Measurements from ENCODE around the gene COL6A2.
"Not testable (repeated sequence)": the region's sequence is repeated elsewhere in the genome, so short reads cannot be mapped to it uniquely, and the experiment has no call there.

COL6A2 gene

GRCh38 chr21:46131838-46132651, 34.1 kb downstream of the COL6A2 start:
- peaks cover 0 to 22% (median 16%) of the 10 kb centered on the region in 5 donors for H3K36me3 ChIP-seq (ENCODE audit: control insufficient read depth in 5 of 5, insufficient read depth in 5 of 5, low read length in 5 of 5)

GRCh38 chr21:46135782-46136395, 38.0 kb downstream of the COL6A2 start:
- Histone ChIP-seq H3K9me3 (ENCODE audit: control insufficient read depth in 5 of 5, low read length in 5 of 5) (no peaks in the 10 kb centered on the region), H3K36me3 (ENCODE audit: control insufficient read depth in 5 of 5, insufficient read depth in 5 of 5, low read length in 5 of 5) (peaks cover 0 to 2% (median 0%) of the 10 kb centered on the region in 5 donors)

More at GRCh38 chr21:46131838-46132651, 34.1 kb downstream of the COL6A2 start:
- H3K9me3 ChIP-seq (ENCODE audit: control insufficient read depth in 5 of 5, low read length in 5 of 5) = no peaks in the 10 kb centered on the region
- H3K4me3 ChIP-seq (ENCODE audit: low read depth in 1 of 5, low read length in 5 of 5) = no peak overlapping the region
- peaks cover 0 to 6% (median 4%) of the 10 kb centered on the region in 5 donors for H3K27me3 ChIP-seq (ENCODE audit: control insufficient read depth in 5 of 5, insufficient read depth in 4 of 5, low read length in 5 of 5)
- no peak overlapping the region for H3K27ac ChIP-seq (ENCODE audit: low read depth, low read length)
- no peak overlapping the region for H3K9ac ChIP-seq (ENCODE audit: low read length in 5 of 5)
- H3K4me1 ChIP-seq (ENCODE audit: control insufficient read depth in 5 of 5, insufficient read depth in 5 of 5, low read length in 5 of 5) = peaks cover 0 to 3% (median 0%) of the 10 kb centered on the region in 5 donors

GRCh38 chr21:46136739-46137349, 38.9 kb downstream of the COL6A2 start:
- H3K36me3 ChIP-seq (ENCODE audit: control insufficient read depth in 5 of 5, insufficient read depth in 5 of 5, low read length in 5 of 5) = peaks cover 0 to 2% (median 0%) of the 10 kb centered on the region in 5 donors
- no peak overlapping the region for H3K4me3 ChIP-seq (ENCODE audit: low read depth in 1 of 5, low read length in 5 of 5)
- H3K4me1 ChIP-seq (ENCODE audit: control insufficient read depth in 5 of 5, insufficient read depth in 5 of 5, low read length in 5 of 5) = no peaks in the 10 kb centered on the region
- no peak overlapping the region for H3K9ac ChIP-seq (ENCODE audit: low read length in 5 of 5)
- no peak overlapping the region for H3K27ac ChIP-seq (ENCODE audit: low read depth, low read length)
- H3K9me3 ChIP-seq (ENCODE audit: control insufficient read depth in 5 of 5, low read length in 5 of 5) = no peaks in the 10 kb centered on the region
- peaks cover 0 to 24% (median 19%) of the 10 kb centered on the region in 5 donors for H3K27me3 ChIP-seq (ENCODE audit: control insufficient read depth in 5 of 5, insufficient read depth in 4 of 5, low read length in 5 of 5)

More at GRCh38 chr21:46135782-46136395, 38.0 kb downstream of the COL6A2 start:
- Histone ChIP-seq H3K27me3 (ENCODE audit: control insufficient read depth in 5 of 5, insufficient read depth in 4 of 5, low read length in 5 of 5) (peaks cover 0 to 24% (median 19%) of the 10 kb centered on the region in 5 donors), H3K4me1 (ENCODE audit: control insufficient read depth in 5 of 5, insufficient read depth in 5 of 5, low read length in 5 of 5) (peaks cover 0 to 2% (median 0%) of the 10 kb centered on the region in 5 donors), H3K9ac (ENCODE audit: low read length in 5 of 5) (no peak overlapping the region), H3K4me3 (ENCODE audit: low read depth in 1 of 5, low read length in 5 of 5) (no peak overlapping the region), H3K27ac (ENCODE audit: low read depth, low read length) (no peak overlapping the region)

GRCh38 chr21:46137908-46138307, 40.0 kb downstream of the COL6A2 start:
- peaks cover 0 to 24% (median 19%) of the 10 kb centered on the region in 5 donors for H3K27me3 ChIP-seq (ENCODE audit: control insufficient read depth in 5 of 5, insufficient read depth in 4 of 5, low read length in 5 of 5)
- no peaks in the 10 kb centered on the region for H3K9me3 ChIP-seq (ENCODE audit: control insufficient read depth in 5 of 5, low read length in 5 of 5)
- no peak overlapping the region for H3K27ac ChIP-seq (ENCODE audit: low read depth, low read length)
- H3K4me1 ChIP-seq (ENCODE audit: control insufficient read depth in 5 of 5, insufficient read depth in 5 of 5, low read length in 5 of 5) = no peaks in the 10 kb centered on the region
- H3K4me3 ChIP-seq (ENCODE audit: low read depth in 1 of 5, low read length in 5 of 5) = no peak overlapping the region
- H3K36me3 ChIP-seq (ENCODE audit: control insufficient read depth in 5 of 5, insufficient read depth in 5 of 5, low read length in 5 of 5) = no peaks in the 10 kb centered on the region
- H3K9ac ChIP-seq (ENCODE audit: low read length in 5 of 5) = no peak overlapping the region

- H3K36me3 ChIP-seq (ENCODE audit: control insufficient read depth in 5 of 5, insufficient read depth in 5 of 5, low read length in 5 of 5) = no peaks in the 10 kb centered on the region
- H3K27me3 ChIP-seq (ENCODE audit: control insufficient read depth in 5 of 5, insufficient read depth in 4 of 5, low read length in 5 of 5) = peaks cover 0 to 24% (median 19%) of the 10 kb centered on the region in 5 donors
- peaks cover 0 to under 1% (median under 1%) of the 10 kb centered on the region in 5 donors for H3K4me1 ChIP-seq (ENCODE audit: control insufficient read depth in 5 of 5, insufficient read depth in 5 of 5, low read length in 5 of 5)
- H3K27ac ChIP-seq (ENCODE audit: low read depth, low read length) = no peak overlapping the region
- H3K4me3 ChIP-seq (ENCODE audit: low read depth in 1 of 5, low read length in 5 of 5) = no peak overlapping the region
- H3K9ac ChIP-seq (ENCODE audit: low read length in 5 of 5) = no peak overlapping the region
- no peaks in the 10 kb centered on the region for H3K9me3 ChIP-seq (ENCODE audit: control insufficient read depth in 5 of 5, low read length in 5 of 5)
These were observed 40.6 kb downstream of the COL6A2 start for GRCh38 chr21:46138383-46138970.

- Histone ChIP-seq H3K27ac (ENCODE audit: low read depth, low read length) (no peak overlapping the region), H3K9me3 (ENCODE audit: control insufficient read depth in 5 of 5, low read length in 5 of 5) (no peaks in the 10 kb centered on the region)
These were observed 41.8 kb downstream of the COL6A2 start for GRCh38 chr21:46139686-46140085.

GRCh38 chr21:46140352-46141003, 42.6 kb downstream of the COL6A2 start:
- peaks cover 0 to 27% (median 19%) of the 10 kb centered on the region in 5 donors for H3K27me3 ChIP-seq (ENCODE audit: control insufficient read depth in 5 of 5, insufficient read depth in 4 of 5, low read length in 5 of 5)
- H3K9me3 ChIP-seq (ENCODE audit: control insufficient read depth in 5 of 5, low read length in 5 of 5); H3K4me1 ChIP-seq (ENCODE audit: control insufficient read depth in 5 of 5, insufficient read depth in 5 of 5, low read length in 5 of 5); H3K9ac ChIP-seq (ENCODE audit: low read length in 5 of 5); H3K36me3 ChIP-seq (ENCODE audit: control insufficient read depth in 5 of 5, insufficient read depth in 5 of 5, low read length in 5 of 5); H3K27ac ChIP-seq (ENCODE audit: low read depth, low read length); H3K4me3 ChIP-seq (ENCODE audit: low read depth in 1 of 5, low read length in 5 of 5): not testable (repeated sequence)

More at GRCh38 chr21:46139686-46140085, 41.8 kb downstream of the COL6A2 start:
- H3K4me1 ChIP-seq (ENCODE audit: control insufficient read depth in 5 of 5, insufficient read depth in 5 of 5, low read length in 5 of 5) = peaks cover 0 to 7% (median 4%) of the 10 kb centered on the region in 5 donors
- H3K27me3 ChIP-seq (ENCODE audit: control insufficient read depth in 5 of 5, insufficient read depth in 4 of 5, low read length in 5 of 5) = peaks cover 0 to 25% (median 19%) of the 10 kb centered on the region in 5 donors
- H3K4me3 ChIP-seq (ENCODE audit: low read depth in 1 of 5, low read length in 5 of 5) = no peak overlapping the region
- H3K9ac ChIP-seq (ENCODE audit: low read length in 5 of 5) = no peak overlapping the region
- no peaks in the 10 kb centered on the region for H3K36me3 ChIP-seq (ENCODE audit: control insufficient read depth in 5 of 5, insufficient read depth in 5 of 5, low read length in 5 of 5)

GRCh38 chr21:46141767-46142581, 44.1 kb downstream of the COL6A2 start:
- Histone ChIP-seq H3K36me3 (ENCODE audit: control insufficient read depth in 5 of 5, insufficient read depth in 5 of 5, low read length in 5 of 5) (no peaks in the 10 kb centered on the region), H3K9ac (ENCODE audit: low read length in 5 of 5) (no peak overlapping the region), H3K9me3 (ENCODE audit: control insufficient read depth in 5 of 5, low read length in 5 of 5) (no peaks in the 10 kb centered on the region), H3K4me3 (ENCODE audit: low read depth in 1 of 5, low read length in 5 of 5) (no peak overlapping the region), H3K27me3 (ENCODE audit: control insufficient read depth in 5 of 5, insufficient read depth in 4 of 5, low read length in 5 of 5) (peaks cover 0 to 22% (median 16%) of the 10 kb centered on the region in 5 donors), H3K27ac (ENCODE audit: low read depth, low read length) (no peak overlapping the region), H3K4me1 (ENCODE audit: control insufficient read depth in 5 of 5, insufficient read depth in 5 of 5, low read length in 5 of 5) (peaks cover 0 to 7% (median 4%) of the 10 kb centered on the region in 5 donors)
